ENCODE measurements around the gene AUTS2.

GRCh38 chr7:70183278-70183677 is 585.0 kb downstream of the AUTS2 start:
- TF ChIP-seq ZNF274 (IDR thresholded peaks at IDR 0.05; ENCODE audit: low read depth, low read length) (no peak), SUZ12 (IDR thresholded peaks at IDR 0.05; ENCODE audit: extremely low read depth, insufficient read depth, insufficient read length) (no peak), YY1 (IDR thresholded peaks at IDR 0.05; ENCODE audit: insufficient read depth, insufficient read length) (no peak)
